ENCODE results near the gene TAB3. TPM values are rescaled to one million over a fixed set of nuclear protein-coding genes. Genes with fewer than 3 reads are reported as not detected.

Gene TAB3
- total and polyA plus RNA-seq, 2 of the 4 experiments (the other 2 are of a cell fraction) = 4.7 to 6.4 TPM

DNA sequence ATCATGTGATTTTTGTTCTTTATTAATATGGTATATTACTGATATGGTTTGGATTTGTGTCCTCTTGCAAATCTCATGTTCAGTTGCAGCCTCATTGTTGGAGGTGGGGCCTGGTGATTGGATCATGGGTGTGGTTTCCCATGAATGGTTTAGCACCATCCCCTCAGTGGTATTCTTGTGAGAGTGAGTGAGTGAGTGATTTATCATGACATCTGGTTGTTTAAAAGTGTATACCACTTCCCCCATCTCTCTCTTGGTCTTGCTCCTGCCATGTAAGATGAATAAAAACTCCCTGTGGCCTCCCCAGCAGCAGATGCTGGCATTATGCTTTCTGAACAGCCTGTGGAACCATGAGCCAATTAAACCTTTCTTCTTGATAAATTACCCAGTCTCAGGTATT lies 111.5 kb downstream of the TAB3 start:
- Histone ChIP-seq H2BK120ac (ENCODE audit: low read depth, low read length) (no peak overlapping the region), H3K4me1 (ENCODE audit: control insufficient read depth, insufficient read depth, low read length) (no peaks in the 10 kb centered on the region), H2AFZ (replicated peaks; ENCODE audit: low read length, poor library complexity) (no peak overlapping the region), H3K23ac (ENCODE audit: low read depth, low read length) (no peak overlapping the region), H2BK5ac (ENCODE audit: low read depth, low read length, poor library complexity, severe bottlenecking) (no peak overlapping the region), H3K4ac (ENCODE audit: low read depth, low read length) (no peak overlapping the region), H4K20me1 (ENCODE audit: insufficient read depth, low read length) (no peaks in the 10 kb centered on the region), H2BK15ac (ENCODE audit: low read depth, low read length) (no peak overlapping the region), H2BK20ac (ENCODE audit: low read depth, low read length) (no peak overlapping the region), H3K4me2 (ENCODE audit: low read depth, low read length) (no peak overlapping the region), H2AK5ac (ENCODE audit: low read depth, low read length) (no peak overlapping the region), H3K9me3 (ENCODE audit: control insufficient read depth, insufficient read depth, low read length) (no peaks in the 10 kb centered on the region), H4K5ac (ENCODE audit: low read depth, low read length) (no peak overlapping the region), H3K4me3 (ENCODE audit: insufficient read depth, low read depth, low read length) (no peak overlapping the region), H3K56ac (ENCODE audit: extremely low read depth, insufficient read depth, low read length) (no peak overlapping the region), H3K18ac (ENCODE audit: low read depth, low read length) (no peak overlapping the region), H3K9ac (ENCODE audit: low read depth, low read length) (no peak overlapping the region), H3K79me1 (ENCODE audit: low read depth in 1 of 2, low read length in 2 of 2) (no peaks in the 10 kb centered on the region), H2AK9ac (replicated peaks; ENCODE audit: low read depth, low read length, poor library complexity) (no peak overlapping the region), H3K36me3 (ENCODE audit: control insufficient read depth, insufficient read depth, low read length) (no peaks in the 10 kb centered on the region), H4K8ac (ENCODE audit: low read depth in 2 of 2, low read length in 2 of 2) (no peak overlapping the region), H3K14ac (replicated peaks; ENCODE audit: low read depth, low read length) (no peak overlapping the region), H4K91ac (ENCODE audit: insufficient read depth, low read depth, low read length) (no peak overlapping the region), H3K9me1 (ENCODE audit: insufficient read depth, low read length) (no peaks in the 10 kb centered on the region), H3K27ac (ENCODE audit: insufficient read depth, low read length) (no peak overlapping the region), H3K27me3 (ENCODE audit: control insufficient read depth, insufficient read depth, low read length) (no peaks in the 10 kb centered on the region)
- ChIA-PET POLR2A (ENCODE audit: unreplicated experiment) (no interaction called here), CTCF (no interaction called here)
- ATAC-seq (ENCODE audit: low read depth) (no peak), DNase-seq (no peak)
- in situ Hi-C loops (cut with MboI; ENCODE audit: low sequenced_read_pairs) (loop anchor here (5.0 kb wide), 1 partner anchor 45 kb away; no protein-coding TSS in a partner anchor), dilution Hi-C loops (cut with HindIII; ENCODE audit: low sequenced_read_pairs, unreplicated experiment) (no loop called here), intact Hi-C loops (cut with micrococcal nuclease) (no loop called here)
- no peak for TF ChIP-seq SMC3 (IDR thresholded peaks at IDR 0.05; ENCODE audit: low read depth, low read length)
- TF ChIP-seq CTCF (conservative IDR thresholded peaks at IDR 0.05; ENCODE audit: low read depth, low read length) = no peak
- TF ChIP-seq BHLHE40 (IDR thresholded peaks at IDR 0.05; ENCODE audit: low read depth, low read length) = no peak
- no peak for TF ChIP-seq POLR2A (IDR thresholded peaks at IDR 0.05; ENCODE audit: low read depth, low read length)
- TF ChIP-seq CHD1 (IDR thresholded peaks at IDR 0.05; ENCODE audit: low read depth, low read length) = no peak
- TF ChIP-seq MAFK (IDR thresholded peaks at IDR 0.05; ENCODE audit: low read depth, low read length) = no peak
- TF ChIP-seq MAZ (IDR thresholded peaks at IDR 0.05; ENCODE audit: borderline replicate concordance, low read depth, low read length) = no peak
- no peak for TF ChIP-seq RAD21 (IDR thresholded peaks at IDR 0.05; ENCODE audit: low read length)
- no peak for TF ChIP-seq RFX5 (IDR thresholded peaks at IDR 0.05; ENCODE audit: low read depth, low read length)
- no peak for TF ChIP-seq CEBPB (IDR thresholded peaks at IDR 0.05; ENCODE audit: low read depth, low read length)
- no peak for TF ChIP-seq FOS (IDR thresholded peaks at IDR 0.05; ENCODE audit: low read depth, low read length)
- no peak for TF ChIP-seq ELK1 (IDR thresholded peaks at IDR 0.05; ENCODE audit: borderline replicate concordance, low read depth, low read length)
- no peak for TF ChIP-seq NFE2L2 (IDR thresholded peaks at IDR 0.05; ENCODE audit: low read depth, low read length)
- no peak for TF ChIP-seq USF2 (IDR thresholded peaks at IDR 0.05; ENCODE audit: low read depth, low read length)
- no peak for TF ChIP-seq MXI1 (IDR thresholded peaks at IDR 0.05; ENCODE audit: borderline replicate concordance, low read depth, low read length)
- no peak for TF ChIP-seq RCOR1 (IDR thresholded peaks at IDR 0.05; ENCODE audit: insufficient replicate concordance, low read length)
- BruUV-seq (replicated peaks) = no TSS peak

All from IMR-90 (cell line).